ENCODE data around the gene DEGS2. TPM values are rescaled to one million over a fixed set of nuclear protein-coding genes. Genes with fewer than 3 reads are reported as not detected.

DEGS2 gene
- total RNA-seq, 1 experiment from 2014 or later: 1.6 TPM

- TF ChIP-seq KAT7 (CRISPR knock-in tag; IDR thresholded peaks at IDR 0.05; ENCODE audit: borderline replicate concordance) (no peak; the same call in 1 of the 2 replicates), SMAD3 (CRISPR knock-in tag; IDR thresholded peaks at IDR 0.05; ENCODE audit: borderline replicate concordance) (0 out of 2 replicates have a peak, but pooled peaks have one; percentile 20), TP53 (CRISPR knock-in tag; IDR thresholded peaks at IDR 0.05) (0 out of 2 replicates have a peak, but pooled peaks have one; percentile 50), NR1H2 (CRISPR knock-in tag; IDR thresholded peaks at IDR 0.05) (no peak), NFYB (CRISPR knock-in tag; conservative IDR thresholded peaks at IDR 0.05; ENCODE audit: low read depth) (peak; percentile 81), OVOL2 (CRISPR knock-in tag; IDR thresholded peaks at IDR 0.05; ENCODE audit: borderline replicate concordance) (no peak), NR3C1 (CRISPR knock-in tag; conservative IDR thresholded peaks at IDR 0.05; ENCODE audit: low read depth) (no peak), CDX4 (CRISPR knock-in tag; IDR thresholded peaks at IDR 0.05; ENCODE audit: borderline replicate concordance) (no peak), ATF1 (CRISPR knock-in tag; IDR thresholded peaks at IDR 0.05) (no peak), GABPB1 (CRISPR knock-in tag; IDR thresholded peaks at IDR 0.05) (peak; percentile 42), RORB (CRISPR knock-in tag; IDR thresholded peaks at IDR 0.05) (no peak), ZNF121 (CRISPR knock-in tag; IDR thresholded peaks at IDR 0.05) (peak; percentile 89), ZNF416 (CRISPR knock-in tag; IDR thresholded peaks at IDR 0.05) (no peak), EMX1 (CRISPR knock-in tag; IDR thresholded peaks at IDR 0.05) (0 out of 2 replicates have a peak, but pooled peaks have one; percentile 67), MLX (CRISPR knock-in tag; IDR thresholded peaks at IDR 0.05) (no peak), ZNF138 (CRISPR knock-in tag; conservative IDR thresholded peaks at IDR 0.05) (no peak), ZNF232 (CRISPR knock-in tag; IDR thresholded peaks at IDR 0.05) (no peak)
- TF ChIP-seq, protein P1, sequence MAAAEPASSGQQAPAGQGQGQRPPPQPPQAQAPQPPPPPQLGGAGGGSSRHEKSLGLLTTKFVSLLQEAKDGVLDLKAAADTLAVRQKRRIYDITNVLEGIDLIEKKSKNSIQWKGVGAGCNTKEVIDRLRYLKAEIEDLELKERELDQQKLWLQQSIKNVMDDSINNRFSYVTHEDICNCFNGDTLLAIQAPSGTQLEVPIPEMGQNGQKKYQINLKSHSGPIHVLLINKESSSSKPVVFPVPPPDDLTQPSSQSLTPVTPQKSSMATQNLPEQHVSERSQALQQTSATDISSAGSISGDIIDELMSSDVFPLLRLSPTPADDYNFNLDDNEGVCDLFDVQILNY (CRISPR knock-in tag; IDR thresholded peaks at IDR 0.05): peak; percentile 90
- TF ChIP-seq, protein P2, sequence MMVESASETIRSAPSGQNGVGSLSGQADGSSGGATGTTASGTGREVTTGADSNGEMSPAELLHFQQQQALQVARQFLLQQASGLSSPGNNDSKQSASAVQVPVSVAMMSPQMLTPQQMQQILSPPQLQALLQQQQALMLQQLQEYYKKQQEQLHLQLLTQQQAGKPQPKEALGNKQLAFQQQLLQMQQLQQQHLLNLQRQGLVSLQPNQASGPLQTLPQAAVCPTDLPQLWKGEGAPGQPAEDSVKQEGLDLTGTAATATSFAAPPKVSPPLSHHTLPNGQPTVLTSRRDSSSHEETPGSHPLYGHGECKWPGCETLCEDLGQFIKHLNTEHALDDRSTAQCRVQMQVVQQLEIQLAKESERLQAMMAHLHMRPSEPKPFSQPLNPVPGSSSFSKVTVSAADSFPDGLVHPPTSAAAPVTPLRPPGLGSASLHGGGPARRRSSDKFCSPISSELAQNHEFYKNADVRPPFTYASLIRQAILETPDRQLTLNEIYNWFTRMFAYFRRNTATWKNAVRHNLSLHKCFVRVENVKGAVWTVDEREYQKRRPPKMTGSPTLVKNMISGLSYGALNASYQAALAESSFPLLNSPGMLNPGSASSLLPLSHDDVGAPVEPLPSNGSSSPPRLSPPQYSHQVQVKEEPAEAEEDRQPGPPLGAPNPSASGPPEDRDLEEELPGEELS (CRISPR knock-in tag; IDR thresholded peaks at IDR 0.05): no peak
- TF ChIP-seq, protein P3, sequence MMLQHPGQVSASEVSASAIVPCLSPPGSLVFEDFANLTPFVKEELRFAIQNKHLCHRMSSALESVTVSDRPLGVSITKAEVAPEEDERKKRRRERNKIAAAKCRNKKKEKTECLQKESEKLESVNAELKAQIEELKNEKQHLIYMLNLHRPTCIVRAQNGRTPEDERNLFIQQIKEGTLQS (CRISPR knock-in tag; conservative IDR thresholded peaks at IDR 0.05): no peak
- TF ChIP-seq, protein P4, sequence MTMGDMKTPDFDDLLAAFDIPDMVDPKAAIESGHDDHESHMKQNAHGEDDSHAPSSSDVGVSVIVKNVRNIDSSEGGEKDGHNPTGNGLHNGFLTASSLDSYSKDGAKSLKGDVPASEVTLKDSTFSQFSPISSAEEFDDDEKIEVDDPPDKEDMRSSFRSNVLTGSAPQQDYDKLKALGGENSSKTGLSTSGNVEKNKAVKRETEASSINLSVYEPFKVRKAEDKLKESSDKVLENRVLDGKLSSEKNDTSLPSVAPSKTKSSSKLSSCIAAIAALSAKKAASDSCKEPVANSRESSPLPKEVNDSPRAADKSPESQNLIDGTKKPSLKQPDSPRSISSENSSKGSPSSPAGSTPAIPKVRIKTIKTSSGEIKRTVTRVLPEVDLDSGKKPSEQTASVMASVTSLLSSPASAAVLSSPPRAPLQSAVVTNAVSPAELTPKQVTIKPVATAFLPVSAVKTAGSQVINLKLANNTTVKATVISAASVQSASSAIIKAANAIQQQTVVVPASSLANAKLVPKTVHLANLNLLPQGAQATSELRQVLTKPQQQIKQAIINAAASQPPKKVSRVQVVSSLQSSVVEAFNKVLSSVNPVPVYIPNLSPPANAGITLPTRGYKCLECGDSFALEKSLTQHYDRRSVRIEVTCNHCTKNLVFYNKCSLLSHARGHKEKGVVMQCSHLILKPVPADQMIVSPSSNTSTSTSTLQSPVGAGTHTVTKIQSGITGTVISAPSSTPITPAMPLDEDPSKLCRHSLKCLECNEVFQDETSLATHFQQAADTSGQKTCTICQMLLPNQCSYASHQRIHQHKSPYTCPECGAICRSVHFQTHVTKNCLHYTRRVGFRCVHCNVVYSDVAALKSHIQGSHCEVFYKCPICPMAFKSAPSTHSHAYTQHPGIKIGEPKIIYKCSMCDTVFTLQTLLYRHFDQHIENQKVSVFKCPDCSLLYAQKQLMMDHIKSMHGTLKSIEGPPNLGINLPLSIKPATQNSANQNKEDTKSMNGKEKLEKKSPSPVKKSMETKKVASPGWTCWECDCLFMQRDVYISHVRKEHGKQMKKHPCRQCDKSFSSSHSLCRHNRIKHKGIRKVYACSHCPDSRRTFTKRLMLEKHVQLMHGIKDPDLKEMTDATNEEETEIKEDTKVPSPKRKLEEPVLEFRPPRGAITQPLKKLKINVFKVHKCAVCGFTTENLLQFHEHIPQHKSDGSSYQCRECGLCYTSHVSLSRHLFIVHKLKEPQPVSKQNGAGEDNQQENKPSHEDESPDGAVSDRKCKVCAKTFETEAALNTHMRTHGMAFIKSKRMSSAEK (CRISPR knock-in tag; IDR thresholded peaks at IDR 0.05; ENCODE audit: borderline replicate concordance): no peak
- TF ChIP-seq, protein P5, sequence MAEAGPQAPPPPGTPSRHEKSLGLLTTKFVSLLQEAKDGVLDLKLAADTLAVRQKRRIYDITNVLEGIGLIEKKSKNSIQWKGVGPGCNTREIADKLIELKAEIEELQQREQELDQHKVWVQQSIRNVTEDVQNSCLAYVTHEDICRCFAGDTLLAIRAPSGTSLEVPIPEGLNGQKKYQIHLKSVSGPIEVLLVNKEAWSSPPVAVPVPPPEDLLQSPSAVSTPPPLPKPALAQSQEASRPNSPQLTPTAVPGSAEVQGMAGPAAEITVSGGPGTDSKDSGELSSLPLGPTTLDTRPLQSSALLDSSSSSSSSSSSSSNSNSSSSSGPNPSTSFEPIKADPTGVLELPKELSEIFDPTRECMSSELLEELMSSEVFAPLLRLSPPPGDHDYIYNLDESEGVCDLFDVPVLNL (CRISPR knock-in tag; IDR thresholded peaks at IDR 0.05; ENCODE audit: borderline replicate concordance, low read depth): no peak
- TF ChIP-seq, protein P6, sequence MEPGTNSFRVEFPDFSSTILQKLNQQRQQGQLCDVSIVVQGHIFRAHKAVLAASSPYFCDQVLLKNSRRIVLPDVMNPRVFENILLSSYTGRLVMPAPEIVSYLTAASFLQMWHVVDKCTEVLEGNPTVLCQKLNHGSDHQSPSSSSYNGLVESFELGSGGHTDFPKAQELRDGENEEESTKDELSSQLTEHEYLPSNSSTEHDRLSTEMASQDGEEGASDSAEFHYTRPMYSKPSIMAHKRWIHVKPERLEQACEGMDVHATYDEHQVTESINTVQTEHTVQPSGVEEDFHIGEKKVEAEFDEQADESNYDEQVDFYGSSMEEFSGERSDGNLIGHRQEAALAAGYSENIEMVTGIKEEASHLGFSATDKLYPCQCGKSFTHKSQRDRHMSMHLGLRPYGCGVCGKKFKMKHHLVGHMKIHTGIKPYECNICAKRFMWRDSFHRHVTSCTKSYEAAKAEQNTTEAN (CRISPR knock-in tag; IDR thresholded peaks at IDR 0.05): peak; percentile 87; the same call in 1 of the 2 replicates
- TF ChIP-seq, protein P7, sequence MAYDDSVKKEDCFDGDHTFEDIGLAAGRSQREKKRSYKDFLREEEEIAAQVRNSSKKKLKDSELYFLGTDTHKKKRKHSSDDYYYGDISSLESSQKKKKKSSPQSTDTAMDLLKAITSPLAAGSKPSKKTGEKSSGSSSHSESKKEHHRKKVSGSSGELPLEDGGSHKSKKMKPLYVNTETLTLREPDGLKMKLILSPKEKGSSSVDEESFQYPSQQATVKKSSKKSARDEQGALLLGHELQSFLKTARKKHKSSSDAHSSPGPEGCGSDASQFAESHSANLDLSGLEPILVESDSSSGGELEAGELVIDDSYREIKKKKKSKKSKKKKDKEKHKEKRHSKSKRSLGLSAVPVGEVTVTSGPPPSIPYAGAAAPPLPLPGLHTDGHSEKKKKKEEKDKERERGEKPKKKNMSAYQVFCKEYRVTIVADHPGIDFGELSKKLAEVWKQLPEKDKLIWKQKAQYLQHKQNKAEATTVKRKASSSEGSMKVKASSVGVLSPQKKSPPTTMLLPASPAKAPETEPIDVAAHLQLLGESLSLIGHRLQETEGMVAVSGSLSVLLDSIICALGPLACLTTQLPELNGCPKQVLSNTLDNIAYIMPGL (CRISPR knock-in tag; IDR thresholded peaks at IDR 0.05): peak; percentile 93
These were observed 33.4 kb upstream of the DEGS2 start (continued) for GRCh38 chr14:100192672-100193416.

All from WTC11 (cell line).